ENCODE measurements around the gene TPD52L2.

TPD52L2 gene

GRCh38 chr20:63855363-63856097 is 9.5 kb upstream of the TPD52L2 start:
- no peak overlapping the region for H3K9ac ChIP-seq (ENCODE audit: low read depth in 1 of 2, low read length in 2 of 2)

GRCh38 chr20:63856098-63856511 is 9.0 kb upstream of the TPD52L2 start:
- H3K27me3 ChIP-seq (ENCODE audit: control insufficient read depth in 1 of 2, insufficient read depth in 2 of 2, low read length in 2 of 2) = peaks cover 23 to 24% of the 10 kb centered on the region in 2 donors
- no peak overlapping the region for H3K9ac ChIP-seq (ENCODE audit: low read depth in 1 of 2, low read length in 2 of 2)
- no peak overlapping the region for H3K4me3 ChIP-seq (ENCODE audit: low read depth in 1 of 2, low read length in 2 of 2)
- H3K27ac ChIP-seq (ENCODE audit: low read depth, low read length) = no peak overlapping the region
- H3K36me3 ChIP-seq (ENCODE audit: control insufficient read depth in 1 of 2, insufficient read depth in 2 of 2, low read length in 2 of 2) = peaks cover 0 to under 1% of the 10 kb centered on the region in 2 donors
- peaks cover 24 to 40% of the 10 kb centered on the region in 2 donors for H3K4me1 ChIP-seq (ENCODE audit: control insufficient read depth in 1 of 2, insufficient read depth in 2 of 2, low read length in 2 of 2)
- H3K9me3 ChIP-seq (ENCODE audit: control insufficient read depth in 1 of 2, low read length in 2 of 2) = no peaks in the 10 kb centered on the region

More at GRCh38 chr20:63855363-63856097, 9.5 kb upstream of the TPD52L2 start:
- Histone ChIP-seq H3K4me3 (ENCODE audit: low read depth in 1 of 2, low read length in 2 of 2) (no peak overlapping the region), H3K4me1 (ENCODE audit: control insufficient read depth in 1 of 2, insufficient read depth in 2 of 2, low read length in 2 of 2) (peaks cover 24 to 40% of the 10 kb centered on the region in 2 donors), H3K36me3 (ENCODE audit: control insufficient read depth in 1 of 2, insufficient read depth in 2 of 2, low read length in 2 of 2) (no peaks in the 10 kb centered on the region), H3K9me3 (ENCODE audit: control insufficient read depth in 1 of 2, low read length in 2 of 2) (peaks cover 0 to under 1% of the 10 kb centered on the region in 2 donors), H3K27me3 (ENCODE audit: control insufficient read depth in 1 of 2, insufficient read depth in 2 of 2, low read length in 2 of 2) (peaks cover 23 to 24% of the 10 kb centered on the region in 2 donors), H3K27ac (ENCODE audit: low read depth, low read length) (no peak overlapping the region)

GRCh38 chr20:63857764-63858392 is 7.2 kb upstream of the TPD52L2 start:
- H3K27ac ChIP-seq (ENCODE audit: low read depth, low read length) = peak overlapping the region; percentile 25
- no peak overlapping the region for H3K4me3 ChIP-seq (ENCODE audit: low read depth in 1 of 2, low read length in 2 of 2)
- peaks cover 23 to 24% of the 10 kb centered on the region in 2 donors for H3K27me3 ChIP-seq (ENCODE audit: control insufficient read depth in 1 of 2, insufficient read depth in 2 of 2, low read length in 2 of 2)

GRCh38 chr20:63858393-63859165 is 6.5 kb upstream of the TPD52L2 start:
- H3K4me1 ChIP-seq (ENCODE audit: control insufficient read depth in 1 of 2, insufficient read depth in 2 of 2, low read length in 2 of 2) = peaks cover 30 to 43% of the 10 kb centered on the region in 2 donors
- H3K27ac ChIP-seq (ENCODE audit: low read depth, low read length) = peak overlapping the region; percentile 25
- H3K27me3 ChIP-seq (ENCODE audit: control insufficient read depth in 1 of 2, insufficient read depth in 2 of 2, low read length in 2 of 2) = peaks cover 23% of the 10 kb centered on the region in 2 donors
- H3K9ac ChIP-seq (ENCODE audit: low read depth in 1 of 2, low read length in 2 of 2) = no peak overlapping the region
- peaks cover 4 to 13% of the 10 kb centered on the region in 2 donors for H3K36me3 ChIP-seq (ENCODE audit: control insufficient read depth in 1 of 2, insufficient read depth in 2 of 2, low read length in 2 of 2)
- no peak overlapping the region for H3K4me3 ChIP-seq (ENCODE audit: low read depth in 1 of 2, low read length in 2 of 2)
- H3K9me3 ChIP-seq (ENCODE audit: control insufficient read depth in 1 of 2, low read length in 2 of 2) = no peaks in the 10 kb centered on the region

More at GRCh38 chr20:63857764-63858392, 7.2 kb upstream of the TPD52L2 start:
- Histone ChIP-seq H3K9ac (ENCODE audit: low read depth in 1 of 2, low read length in 2 of 2) (no peak overlapping the region), H3K36me3 (ENCODE audit: control insufficient read depth in 1 of 2, insufficient read depth in 2 of 2, low read length in 2 of 2) (peaks cover 4 to 13% of the 10 kb centered on the region in 2 donors), H3K9me3 (ENCODE audit: control insufficient read depth in 1 of 2, low read length in 2 of 2) (no peaks in the 10 kb centered on the region), H3K4me1 (ENCODE audit: control insufficient read depth in 1 of 2, insufficient read depth in 2 of 2, low read length in 2 of 2) (peaks cover 24 to 40% of the 10 kb centered on the region in 2 donors)

GRCh38 chr20:63859166-63859699 is 5.8 kb upstream of the TPD52L2 start:
- Histone ChIP-seq H3K9me3 (ENCODE audit: control insufficient read depth in 1 of 2, low read length in 2 of 2) (no peaks in the 10 kb centered on the region), H3K4me1 (ENCODE audit: control insufficient read depth in 1 of 2, insufficient read depth in 2 of 2, low read length in 2 of 2) (peaks cover 34 to 42% of the 10 kb centered on the region in 2 donors), H3K9ac (ENCODE audit: low read depth in 1 of 2, low read length in 2 of 2) (no peak overlapping the region), H3K27me3 (ENCODE audit: control insufficient read depth in 1 of 2, insufficient read depth in 2 of 2, low read length in 2 of 2) (peaks cover 17 to 21% of the 10 kb centered on the region in 2 donors), H3K36me3 (ENCODE audit: control insufficient read depth in 1 of 2, insufficient read depth in 2 of 2, low read length in 2 of 2) (peaks cover 4 to 13% of the 10 kb centered on the region in 2 donors), H3K4me3 (ENCODE audit: low read depth in 1 of 2, low read length in 2 of 2) (no peak overlapping the region), H3K27ac (ENCODE audit: low read depth, low read length) (no peak overlapping the region)

- Histone ChIP-seq H3K4me1 (ENCODE audit: control insufficient read depth in 1 of 2, insufficient read depth in 2 of 2, low read length in 2 of 2) (peaks cover 34 to 37% of the 10 kb centered on the region in 2 donors), H3K4me3 (ENCODE audit: low read depth in 1 of 2, low read length in 2 of 2) (no peak overlapping the region), H3K9me3 (ENCODE audit: control insufficient read depth in 1 of 2, low read length in 2 of 2) (no peaks in the 10 kb centered on the region), H3K36me3 (ENCODE audit: control insufficient read depth in 1 of 2, insufficient read depth in 2 of 2, low read length in 2 of 2) (peaks cover 4 to 13% of the 10 kb centered on the region in 2 donors), H3K27ac (ENCODE audit: low read depth, low read length) (no peak overlapping the region), H3K9ac (ENCODE audit: low read depth in 1 of 2, low read length in 2 of 2) (no peak overlapping the region), H3K27me3 (ENCODE audit: control insufficient read depth in 1 of 2, insufficient read depth in 2 of 2, low read length in 2 of 2) (peaks cover 13% of the 10 kb centered on the region in 2 donors)
These were observed 4.6 kb upstream of the TPD52L2 start for GRCh38 chr20:63860325-63861051.

GRCh38 chr20:63861365-63861934 is 3.6 kb upstream of the TPD52L2 start, which contains the start of gene ABHD16B:
TSS of gene ABHD16B (plus strand) at chr20:63861498. CDS start at chr20:63861541, 43 bp downstream.
- Histone ChIP-seq H3K4me1 (ENCODE audit: control insufficient read depth in 1 of 2, insufficient read depth in 2 of 2, low read length in 2 of 2) (peaks cover 34 to 46% of the 10 kb centered on the region in 2 donors), H3K9me3 (ENCODE audit: control insufficient read depth in 1 of 2, low read length in 2 of 2) (no peaks in the 10 kb centered on the region), H3K27me3 (ENCODE audit: control insufficient read depth in 1 of 2, insufficient read depth in 2 of 2, low read length in 2 of 2) (peaks cover 6% of the 10 kb centered on the region in 2 donors), H3K36me3 (ENCODE audit: control insufficient read depth in 1 of 2, insufficient read depth in 2 of 2, low read length in 2 of 2) (peaks cover 4 to 13% of the 10 kb centered on the region in 2 donors), H3K4me3 (ENCODE audit: low read depth in 1 of 2, low read length in 2 of 2) (no peak within 1 kb of the TSS), H3K27ac (ENCODE audit: low read depth, low read length) (no peak within 1 kb of the TSS), H3K9ac (ENCODE audit: low read depth in 1 of 2, low read length in 2 of 2) (no peak within 1 kb of the TSS)

GRCh38 chr20:63861981-63862901 is 2.8 kb upstream of the TPD52L2 start:
- Histone ChIP-seq H3K4me3 (ENCODE audit: low read depth in 1 of 2, low read length in 2 of 2) (no peak overlapping the region), H3K9me3 (ENCODE audit: control insufficient read depth in 1 of 2, low read length in 2 of 2) (no peaks in the 10 kb centered on the region), H3K36me3 (ENCODE audit: control insufficient read depth in 1 of 2, insufficient read depth in 2 of 2, low read length in 2 of 2) (peaks cover 4 to 13% of the 10 kb centered on the region in 2 donors), H3K27me3 (ENCODE audit: control insufficient read depth in 1 of 2, insufficient read depth in 2 of 2, low read length in 2 of 2) (peaks cover 6% of the 10 kb centered on the region in 2 donors), H3K27ac (ENCODE audit: low read depth, low read length) (no peak overlapping the region), H3K4me1 (ENCODE audit: control insufficient read depth in 1 of 2, insufficient read depth in 2 of 2, low read length in 2 of 2) (peaks cover 34 to 45% of the 10 kb centered on the region in 2 donors), H3K9ac (ENCODE audit: low read depth in 1 of 2, low read length in 2 of 2) (no peak overlapping the region)
